ENCODE data around the gene DSTN. TPM values are rescaled to one million over a fixed set of nuclear protein-coding genes. Genes with fewer than 3 reads are reported as not detected.

Gene DSTN
- total RNA-seq, 1 experiment from 2014 or later: 202 TPM

DNA sequence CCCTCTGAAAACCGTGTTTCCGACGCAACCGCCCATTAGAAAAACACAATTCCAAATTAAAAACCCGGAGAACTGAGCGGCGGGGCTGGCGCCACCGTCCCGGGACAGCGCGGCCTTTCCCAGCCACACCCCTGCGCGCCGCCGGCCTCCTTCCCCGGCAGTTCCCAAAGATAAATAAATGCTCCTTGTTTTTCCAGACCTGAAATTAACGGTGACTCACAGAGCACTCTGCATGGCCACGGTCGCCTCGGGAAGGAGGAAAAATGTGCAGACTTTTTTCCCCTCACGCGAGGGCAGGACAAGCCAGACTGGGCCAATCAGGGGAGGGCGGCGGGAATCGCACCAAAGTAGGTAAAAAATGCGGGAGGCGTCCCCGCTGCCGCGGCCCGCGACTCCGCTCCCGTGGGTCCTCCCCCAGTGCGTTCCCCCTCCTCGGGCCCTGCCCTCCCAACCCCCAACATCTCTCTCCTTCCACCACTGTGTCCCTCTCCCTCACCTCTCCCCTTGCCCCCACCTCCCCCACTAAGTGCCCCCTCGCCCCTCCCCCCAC is 828 bp upstream of the DSTN start (continued):
- TF ChIP-seq CTCF (IDR thresholded peaks at IDR 0.05 in 2 of 3, conservative IDR thresholded peaks at IDR 0.05 in 1 of 3; ENCODE audit: borderline replicate concordance in 1 of 3, insufficient read depth in 1 of 3, low read depth in 2 of 3, low read length in 2 of 3): no peak
- TF ChIP-seq YY1 (IDR thresholded peaks at IDR 0.05; ENCODE audit: extremely low read depth, insufficient replicate concordance, low read depth, low read length): peak; percentile 29
- TF ChIP-seq POLR2AphosphoS5 (IDR thresholded peaks at IDR 0.05; ENCODE audit: low read depth, low read length): peak; percentile 77
- peak; percentile 8 for TF ChIP-seq TCF7L2 (IDR thresholded peaks at IDR 0.05; ENCODE audit: borderline replicate concordance, extremely low read depth, insufficient read depth, insufficient read length)
- peak; percentile 24; the same call in 1 of the 2 replicates for TF ChIP-seq JUND (IDR thresholded peaks at IDR 0.05)
- peak; percentile 66 for TF ChIP-seq SP1 (IDR thresholded peaks at IDR 0.05; ENCODE audit: low read depth)
- peak; percentile 78; the same call in 1 of the 2 replicates for TF ChIP-seq SRF (IDR thresholded peaks at IDR 0.05; ENCODE audit: low read depth)
- TF ChIP-seq RAD21 (IDR thresholded peaks at IDR 0.05; ENCODE audit: low read depth): 0 out of 2 replicates have a peak, but pooled peaks have one; percentile 1
- TF ChIP-seq ZFX (IDR thresholded peaks at IDR 0.05): no peak
- TF ChIP-seq EGR1 (IDR thresholded peaks at IDR 0.05; ENCODE audit: low read depth): no peak

GRCh38 chr20:17570347-17571152 is 675 bp downstream of the DSTN start:
- Histone ChIP-seq H3K79me2 (ENCODE audit: insufficient read depth, low read length) (peaks cover 63% of the 10 kb centered on the region), H3K4me1 (ENCODE audit: control insufficient read depth in 1 of 2, insufficient read depth in 2 of 2, low read length in 2 of 2) (peaks cover 30 to 46% of the 10 kb centered on the region in 2 experiments), H3K9me3 (ENCODE audit: control insufficient read depth in 1 of 2, insufficient read depth in 1 of 2, low read depth in 1 of 2, low read length in 2 of 2) (no peaks in the 10 kb centered on the region), H3K36me3 (ENCODE audit: control insufficient read depth in 1 of 2, insufficient read depth in 2 of 2, low read length in 2 of 2) (peaks cover 0 to 6% of the 10 kb centered on the region in 2 experiments; a peak in 2 of 4 replicates), H3K4me2 (ENCODE audit: low read length) (peak overlapping the region; percentile 85), H4K20me1 (ENCODE audit: insufficient read depth) (peaks cover 22% of the 10 kb centered on the region; the same call in 1 of the 2 replicates), H3K4me3 (replicated peaks in 1 of 2; ENCODE audit: low read depth in 1 of 2, low read length in 2 of 2) (peak overlapping the region; percentile 71 to 90), H2AFZ (ENCODE audit: low read depth, low read length, poor library complexity, severe bottlenecking) (no peak overlapping the region), H3K9ac (ENCODE audit: low read length) (peak overlapping the region; percentile 93), H3K27ac (ENCODE audit: low read depth, low read length) (peak overlapping the region; percentile 98), H3K9me2 (ENCODE audit: insufficient read depth) (no peaks in the 10 kb centered on the region), H3K27me3 (ENCODE audit: insufficient read depth, low read length) (no peaks in the 10 kb centered on the region)
- intact Hi-C loops (cut with micrococcal nuclease): no loop called here
- TSS peak; percentile 41 for BruUV-seq (replicated peaks)
- DNase-seq (ENCODE audit: low read depth, low spot score) (peak; percentile 15), ATAC-seq (peak; percentile 29)
- CTCF ChIA-PET: interaction anchor here (0.7 to 1.5 kb wide), 5 partner anchors 9 to 79 kb away, joined by 3 to 5 read pairs (median 3); no protein-coding TSS in a partner anchor
- RAD21 ChIA-PET (ENCODE audit: low non-redundant PET in 1 of 2, low total read pairs in 2 of 2, uncharacterized antibody in 2 of 2, unreplicated experiment in 2 of 2): interaction anchor here (0.7 to 1.1 kb wide), 3 partner anchors 14 to 52 kb away, joined by 3 to 4 read pairs (median 4); no protein-coding TSS in a partner anchor
- POLR2A ChIA-PET: interaction anchor here (0.8 to 2.1 kb wide), 13 partner anchors 9 to 112 kb away, joined by 3 to 38 read pairs (median 4); partner anchors contain the start of genes BFSP1 and RRBP1
- TF ChIP-seq CBX3 (IDR thresholded peaks at IDR 0.05; ENCODE audit: low read depth) (no peak), RAD21 (IDR thresholded peaks at IDR 0.05; ENCODE audit: low read depth) (peak; percentile 9), POLR2A (IDR thresholded peaks at IDR 0.05; ENCODE audit: borderline replicate concordance, extremely low read depth, insufficient read depth, insufficient read length) (no peak), JUND (IDR thresholded peaks at IDR 0.05) (no peak), SIN3A (IDR thresholded peaks at IDR 0.05; ENCODE audit: low read depth) (0 out of 2 replicates have a peak, but pooled peaks have one; percentile 3), CTCF (IDR thresholded peaks at IDR 0.05 in 2 of 3, conservative IDR thresholded peaks at IDR 0.05 in 1 of 3; ENCODE audit: borderline replicate concordance in 1 of 3, insufficient read depth in 1 of 3, low read depth in 2 of 3, low read length in 2 of 3) (no peak), ZBTB33 (IDR thresholded peaks at IDR 0.05; ENCODE audit: extremely low read depth, insufficient replicate concordance, low read length) (no peak), ZFX (IDR thresholded peaks at IDR 0.05) (peak; percentile 66), EZH2 (IDR thresholded peaks at IDR 0.05) (no peak)
